Epithelial cell of esophagus (primary cell): ENCODE measurements around the gene HCN1.
A peak's percentile ranks its signal among the peaks of the same experiment; 100 is the strongest.

Source experiments
- DNase-seq: peaks from one replicate; pipeline ENCODE4 v3.0.0; 2010; ENCODE audit warnings: low read depth
- H3K4me3 ChIP-seq: 2 replicates; pipeline ENCODE4 v1.5.1; 2011; ENCODE audit warnings: mild to moderate bottlenecking, low read length, control low read depth
- TF ChIP-seq, protein P1 (sequence below): IDR thresholded peaks from 2 replicates; pipeline ENCODE4 v1.5.1; 2011; ENCODE audit warnings: low read depth, mild to moderate bottlenecking, low read length, control low read depth, inconsistent platforms; ENCODE audit not compliant: insufficient read depth; ENCODE audit errors: missing control alignments

HCN1 gene

DNA sequence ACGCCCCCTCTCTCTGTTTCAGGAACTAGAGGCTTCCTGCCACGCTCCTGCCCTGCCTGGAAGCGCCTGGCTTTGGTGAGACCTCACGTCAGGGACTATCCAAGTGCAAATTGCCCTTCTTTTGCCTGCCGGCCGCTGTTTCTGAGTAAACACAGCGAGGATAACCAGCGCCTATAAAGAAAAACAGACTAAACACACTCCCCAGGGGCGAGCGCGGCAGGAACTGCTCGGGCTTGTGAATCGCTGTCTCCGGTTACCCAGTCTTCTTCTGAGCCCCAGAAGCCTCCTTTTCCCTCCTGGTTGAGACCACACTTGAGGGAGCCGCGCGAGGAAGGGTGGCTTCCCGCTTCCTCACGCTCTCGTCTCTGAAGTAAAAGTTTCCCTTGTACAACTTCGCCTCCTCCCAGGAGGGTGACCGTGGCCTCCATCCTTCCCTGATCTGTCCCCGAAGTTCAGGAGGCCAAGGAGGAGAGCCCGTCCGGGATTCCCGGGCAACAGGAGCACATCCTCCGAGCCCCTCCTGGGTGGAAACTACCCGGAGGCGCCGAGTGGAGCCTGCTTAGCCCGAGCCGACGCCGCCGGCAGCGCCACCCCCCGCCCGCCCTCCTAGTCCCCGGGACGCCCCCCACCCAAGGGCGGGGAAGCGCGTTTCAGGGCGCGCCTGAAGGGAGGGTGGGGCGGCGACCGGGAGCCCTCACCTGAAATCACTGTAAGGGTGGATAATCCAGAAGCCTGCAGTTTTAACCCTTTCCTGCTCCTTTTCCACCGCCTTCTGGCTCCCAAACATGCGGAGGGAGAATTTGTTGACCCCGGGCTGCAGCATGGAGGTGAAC lies 993 bp downstream of the HCN1 start:
- TF ChIP-seq, protein P1, sequence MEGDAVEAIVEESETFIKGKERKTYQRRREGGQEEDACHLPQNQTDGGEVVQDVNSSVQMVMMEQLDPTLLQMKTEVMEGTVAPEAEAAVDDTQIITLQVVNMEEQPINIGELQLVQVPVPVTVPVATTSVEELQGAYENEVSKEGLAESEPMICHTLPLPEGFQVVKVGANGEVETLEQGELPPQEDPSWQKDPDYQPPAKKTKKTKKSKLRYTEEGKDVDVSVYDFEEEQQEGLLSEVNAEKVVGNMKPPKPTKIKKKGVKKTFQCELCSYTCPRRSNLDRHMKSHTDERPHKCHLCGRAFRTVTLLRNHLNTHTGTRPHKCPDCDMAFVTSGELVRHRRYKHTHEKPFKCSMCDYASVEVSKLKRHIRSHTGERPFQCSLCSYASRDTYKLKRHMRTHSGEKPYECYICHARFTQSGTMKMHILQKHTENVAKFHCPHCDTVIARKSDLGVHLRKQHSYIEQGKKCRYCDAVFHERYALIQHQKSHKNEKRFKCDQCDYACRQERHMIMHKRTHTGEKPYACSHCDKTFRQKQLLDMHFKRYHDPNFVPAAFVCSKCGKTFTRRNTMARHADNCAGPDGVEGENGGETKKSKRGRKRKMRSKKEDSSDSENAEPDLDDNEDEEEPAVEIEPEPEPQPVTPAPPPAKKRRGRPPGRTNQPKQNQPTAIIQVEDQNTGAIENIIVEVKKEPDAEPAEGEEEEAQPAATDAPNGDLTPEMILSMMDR, result no peak
- H3K4me3 ChIP-seq, result no peak overlapping the region
- no peak for DNase-seq

DNA sequence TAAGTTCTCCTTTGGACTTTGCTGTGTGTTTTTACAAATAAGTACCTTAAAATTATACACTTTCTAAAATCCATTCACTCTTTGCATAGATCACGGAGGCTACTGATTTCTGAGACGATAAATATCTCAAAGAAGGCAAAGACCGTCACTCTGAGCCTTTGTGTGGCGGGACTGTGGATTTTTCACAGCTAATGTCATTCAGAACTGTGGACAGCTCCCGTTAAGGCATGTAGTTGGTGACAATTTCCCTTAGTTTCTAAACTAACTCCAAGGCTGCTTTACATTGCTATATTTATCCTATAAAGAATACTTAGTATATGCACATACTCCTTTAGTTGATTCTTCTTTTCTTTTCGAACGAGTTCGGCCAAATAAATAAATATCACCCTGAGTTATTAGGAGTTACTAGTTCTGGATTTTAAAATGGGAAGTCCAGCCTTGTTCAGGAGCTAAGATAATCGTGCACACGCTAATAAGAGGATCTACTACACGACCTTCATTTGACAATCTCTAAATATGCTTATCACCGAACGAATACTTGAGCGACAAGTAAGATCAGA lies 1.8 kb downstream of the HCN1 start:
- TF ChIP-seq, protein P1, result no peak
- peak; percentile 8 for DNase-seq
- no peak overlapping the region for H3K4me3 ChIP-seq

DNA sequence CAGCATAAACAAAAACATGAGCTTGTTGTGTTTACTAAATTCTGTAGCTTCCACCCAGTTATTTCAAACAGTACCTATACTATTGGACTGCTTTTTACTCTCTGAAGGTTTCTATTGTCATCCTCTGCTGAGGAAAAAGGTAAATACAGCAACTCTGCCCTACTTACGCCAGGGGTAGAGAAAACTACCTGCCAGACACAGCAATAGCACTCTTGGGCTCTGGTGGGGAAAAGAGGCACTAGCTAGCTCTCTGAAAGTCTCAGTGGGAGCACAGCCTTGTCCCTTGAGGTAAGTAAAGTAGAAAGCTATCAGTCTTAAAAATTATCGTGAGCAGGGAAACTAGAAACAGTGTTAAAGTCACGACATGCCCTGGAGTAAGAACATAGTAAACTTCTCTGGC lies 3.7 kb downstream of the HCN1 start:
- no peak overlapping the region for H3K4me3 ChIP-seq
- no peak for DNase-seq
- TF ChIP-seq, protein P1, result no peak

DNA sequence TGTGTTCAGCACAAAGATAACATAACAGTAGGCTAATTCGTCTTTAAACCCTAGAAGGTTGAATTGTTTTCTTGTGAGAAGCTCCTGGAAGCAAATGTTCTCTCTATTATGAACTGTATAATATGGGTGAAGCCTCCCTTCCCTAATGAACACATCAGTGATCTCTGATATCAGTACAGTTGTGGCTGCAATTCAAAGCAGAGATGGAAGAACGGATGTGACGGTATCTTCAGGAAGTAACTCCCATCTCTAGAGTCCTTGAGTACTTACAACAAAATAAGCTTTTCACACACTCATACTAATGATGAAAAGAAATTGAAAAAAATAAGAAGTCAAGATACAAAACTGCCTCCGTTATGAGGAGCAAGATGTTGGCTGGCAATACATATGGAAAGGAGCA lies 4.5 kb downstream of the HCN1 start:
- TF ChIP-seq, protein P1, result no peak
- no peak for DNase-seq
- no peak overlapping the region for H3K4me3 ChIP-seq

DNA sequence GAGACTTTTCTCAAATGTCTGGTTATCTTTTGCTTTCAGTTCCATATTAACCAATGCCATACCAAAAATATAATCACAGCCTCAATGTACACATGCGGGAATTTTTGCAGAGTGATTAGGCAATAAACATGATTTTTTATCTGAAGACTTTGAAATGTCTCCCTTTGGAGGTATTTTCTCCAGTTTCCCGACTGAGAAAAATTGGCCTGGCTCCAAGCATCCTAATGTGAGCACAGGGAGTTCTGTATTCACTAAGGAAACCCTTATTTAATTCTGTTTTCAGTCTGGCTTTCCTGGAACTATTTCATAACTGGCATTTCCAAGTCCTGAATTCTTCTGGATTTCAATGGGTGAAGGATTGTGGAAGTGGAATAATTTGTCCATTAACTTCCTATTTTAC lies 8.5 kb downstream of the HCN1 start:
- H3K4me3 ChIP-seq, result no peak overlapping the region
- no peak for DNase-seq
- TF ChIP-seq, protein P1, result no peak

DNA sequence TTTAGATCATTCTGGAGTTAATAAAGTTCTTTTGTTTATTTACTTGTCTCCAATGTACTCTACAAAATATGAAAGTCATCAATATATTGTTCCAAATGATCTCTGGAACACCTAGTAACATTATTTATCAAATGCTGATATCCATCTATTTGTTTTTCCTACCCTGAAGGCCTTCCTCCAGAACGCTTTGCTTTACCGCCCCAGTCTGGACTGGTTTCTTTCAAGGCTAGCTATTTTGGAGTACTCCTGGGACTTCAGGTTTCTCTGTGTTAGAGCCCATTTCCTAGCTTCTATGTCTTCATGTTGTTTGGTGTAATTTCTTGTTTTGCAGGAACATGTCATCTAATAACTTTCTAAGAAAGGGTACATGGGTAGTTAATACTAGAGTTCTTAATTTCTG lies 9.6 kb downstream of the HCN1 start:
- DNase-seq, result no peak
- H3K4me3 ChIP-seq, result no peak overlapping the region
- TF ChIP-seq, protein P1, result no peak
